HPDE6-E6E7 (cell line): ENCODE results near the gene MEAF6.
"Not testable (repeated sequence)": the region's sequence is repeated elsewhere in the genome, so short reads cannot be mapped to it uniquely, and the experiment has no call there.

Experiments used
- DNase-seq: peaks from one replicate; pipeline ENCODE4 v3.0.0; 2011; ENCODE audit warnings: missing footprints; ENCODE audit errors: extremely low spot score

MEAF6 gene

DNA sequence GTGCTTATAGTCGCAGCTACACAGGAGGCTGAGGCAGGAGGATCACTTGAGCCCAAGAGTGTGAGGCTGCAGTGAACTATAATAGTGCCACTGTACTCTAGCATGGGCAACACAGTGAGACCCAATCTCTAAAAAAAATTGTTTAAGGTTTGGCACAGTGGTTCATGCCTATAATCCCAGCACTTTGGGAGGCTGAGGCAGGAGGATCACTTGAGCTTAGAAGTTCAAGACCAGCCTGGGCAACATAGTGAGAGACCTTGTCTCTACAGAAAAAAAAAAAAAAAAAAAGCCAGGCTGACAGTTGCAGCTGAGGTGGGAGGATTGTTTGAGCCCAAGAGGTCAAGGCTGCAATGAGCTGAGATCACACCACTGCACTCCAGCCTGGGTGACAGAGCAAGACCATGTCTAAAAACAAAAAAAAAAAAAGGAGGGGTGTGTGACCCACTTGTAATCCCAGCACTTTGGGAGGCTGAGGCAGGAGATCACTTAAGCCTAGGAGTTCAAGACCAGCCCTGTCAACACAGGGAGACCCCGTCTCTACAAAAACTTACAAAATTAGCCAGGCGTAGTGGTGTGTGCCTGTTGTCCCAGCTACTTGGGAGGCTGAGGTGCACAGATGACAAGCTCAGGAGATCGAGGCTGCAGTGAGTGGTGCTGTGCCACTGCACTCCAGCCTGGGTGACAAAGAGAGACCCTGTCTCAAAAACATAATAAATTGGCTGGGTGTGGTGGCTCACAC is 18.0 kb upstream of the MEAF6 start:
- DNase-seq = not testable (repeated sequence)

DNA sequence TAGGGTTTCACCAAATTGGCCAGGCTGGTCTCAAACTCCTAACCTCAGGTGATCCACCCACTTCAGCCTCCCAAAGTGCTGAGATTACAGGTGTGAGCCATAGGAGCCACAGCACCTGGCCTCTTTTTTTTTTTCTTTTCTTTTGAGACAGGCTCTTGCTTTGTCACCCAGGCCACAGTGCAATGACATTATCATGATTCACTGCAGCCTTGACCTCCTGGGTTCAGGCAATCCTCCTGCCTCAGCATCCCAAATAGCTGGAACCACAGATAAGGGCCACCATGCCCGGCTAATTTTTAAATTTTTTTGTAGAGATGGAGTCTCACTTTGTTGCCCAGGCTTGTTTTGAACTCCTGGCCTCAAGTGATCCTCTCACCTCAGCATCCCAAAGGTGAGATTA is 15.3 kb upstream of the MEAF6 start:
- not testable (repeated sequence) for DNase-seq

DNA sequence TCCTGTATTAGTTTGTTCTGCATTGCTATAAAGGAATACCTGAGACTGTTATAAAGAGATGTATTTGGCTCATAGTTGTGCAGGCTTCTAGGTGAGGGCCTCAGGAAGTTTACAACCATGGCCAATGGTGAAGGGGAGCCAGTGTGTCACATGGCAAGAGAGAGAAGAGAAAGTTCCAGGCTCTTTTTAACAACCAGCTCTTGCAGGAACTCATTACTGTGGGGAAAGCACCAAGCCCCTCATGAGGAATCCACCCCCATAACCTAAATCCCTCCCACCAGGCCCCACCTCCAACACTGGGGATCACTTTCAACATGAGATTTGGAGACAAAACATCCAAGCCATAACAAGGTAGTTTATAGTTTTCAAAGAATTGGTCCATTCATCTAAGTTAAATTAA is 5.0 kb upstream of the MEAF6 start:
- DNase-seq = no peak

DNA sequence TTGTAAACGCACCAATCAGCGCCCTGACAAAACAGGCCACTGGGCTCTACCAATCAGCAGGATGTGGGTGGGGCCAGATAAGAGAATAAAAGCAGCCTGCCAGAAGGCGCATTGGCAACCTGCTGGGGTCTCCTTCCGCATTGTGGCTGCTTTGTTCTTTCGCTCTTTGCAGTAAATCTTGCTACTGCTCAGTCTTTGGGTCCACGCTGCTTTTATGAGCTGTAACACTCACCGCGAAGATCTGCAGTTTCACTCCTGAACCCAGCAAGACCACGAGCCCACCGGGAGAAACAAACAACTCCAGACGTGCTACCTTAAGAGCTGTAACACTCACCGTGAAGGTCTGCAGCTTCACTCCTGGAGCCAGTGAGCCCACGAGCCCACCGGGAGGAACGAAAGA is 4.4 kb upstream of the MEAF6 start:
- not testable (repeated sequence) for DNase-seq

DNA sequence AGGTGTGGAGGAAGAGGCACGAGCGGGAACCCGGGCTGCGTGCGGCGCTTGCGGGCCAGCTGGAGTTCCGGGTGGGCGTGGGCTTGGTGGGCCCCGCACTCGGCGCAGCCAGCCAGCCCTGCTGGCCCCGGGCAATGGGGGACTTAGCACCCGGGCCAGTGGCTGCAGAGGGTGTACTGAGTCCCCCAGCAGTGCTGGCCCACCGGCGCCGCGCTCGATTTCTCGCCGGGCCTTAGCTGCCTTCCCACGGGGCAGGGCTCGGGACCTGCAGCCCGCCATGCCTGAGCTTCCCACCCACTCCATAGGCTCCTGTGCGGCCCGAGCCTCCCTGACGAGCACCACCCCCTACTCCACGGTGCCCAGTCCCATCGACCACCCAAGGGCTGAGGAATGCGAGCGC is 3.7 kb upstream of the MEAF6 start:
- DNase-seq = not testable (repeated sequence)

DNA sequence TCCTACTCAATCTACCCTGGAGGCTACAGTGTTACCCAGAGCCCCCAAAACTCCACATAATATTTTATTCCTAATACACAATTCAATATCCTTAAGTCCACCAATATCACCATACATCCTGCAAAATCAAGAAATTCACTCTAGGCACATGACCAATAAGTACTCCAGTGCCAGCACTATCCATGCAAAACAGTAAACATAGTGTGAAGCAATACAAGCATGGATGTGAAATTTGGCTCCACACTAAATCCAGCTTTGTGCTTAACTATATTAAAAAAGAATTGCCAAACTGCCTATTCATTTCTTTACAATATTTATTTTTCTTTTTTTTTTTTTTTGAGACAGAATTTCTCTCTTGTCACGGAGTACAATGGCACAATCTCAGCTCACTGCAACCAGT is 3.0 kb upstream of the MEAF6 start:
- no peak for DNase-seq

DNA sequence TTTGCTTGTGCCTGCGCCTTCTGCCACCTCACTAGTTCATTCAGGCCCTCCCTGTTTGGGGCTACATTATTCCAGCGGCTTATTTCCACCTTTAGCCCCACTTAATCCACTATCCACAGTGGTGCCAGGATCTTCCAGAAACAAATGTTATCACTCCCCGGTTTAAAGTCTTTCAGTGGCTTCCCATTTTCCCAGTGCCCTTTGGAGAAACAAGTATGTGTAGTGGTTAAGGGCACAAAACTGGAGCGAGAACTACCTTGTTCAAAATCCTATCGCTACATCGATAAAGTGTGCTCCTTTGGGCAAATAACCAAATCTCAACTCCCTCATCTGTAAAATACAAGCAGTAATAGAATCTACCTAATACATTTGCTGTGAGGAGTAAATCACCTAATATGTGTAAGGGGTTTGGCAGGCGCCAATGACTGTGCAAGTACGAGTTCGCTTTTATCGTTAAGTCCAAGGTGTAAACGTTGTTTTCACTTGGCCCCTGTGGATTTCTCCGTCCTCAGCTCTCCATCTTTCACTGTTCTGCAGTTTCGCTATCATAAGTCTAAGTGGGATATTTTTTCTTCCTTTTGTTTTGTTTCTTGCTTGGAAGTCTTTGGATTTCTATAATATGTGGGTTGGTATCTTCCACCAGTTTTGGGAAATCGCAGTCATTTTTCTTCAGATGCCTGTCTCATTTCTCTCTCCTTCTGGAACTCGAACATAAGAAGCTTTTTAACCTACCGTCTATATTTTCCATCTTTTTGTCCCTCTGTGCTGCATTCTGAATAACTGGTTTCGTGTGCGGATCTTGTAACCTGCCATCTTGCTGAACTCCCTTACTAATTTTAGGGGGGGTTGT is 844 bp upstream of the MEAF6 start:
- DNase-seq = no peak

DNA sequence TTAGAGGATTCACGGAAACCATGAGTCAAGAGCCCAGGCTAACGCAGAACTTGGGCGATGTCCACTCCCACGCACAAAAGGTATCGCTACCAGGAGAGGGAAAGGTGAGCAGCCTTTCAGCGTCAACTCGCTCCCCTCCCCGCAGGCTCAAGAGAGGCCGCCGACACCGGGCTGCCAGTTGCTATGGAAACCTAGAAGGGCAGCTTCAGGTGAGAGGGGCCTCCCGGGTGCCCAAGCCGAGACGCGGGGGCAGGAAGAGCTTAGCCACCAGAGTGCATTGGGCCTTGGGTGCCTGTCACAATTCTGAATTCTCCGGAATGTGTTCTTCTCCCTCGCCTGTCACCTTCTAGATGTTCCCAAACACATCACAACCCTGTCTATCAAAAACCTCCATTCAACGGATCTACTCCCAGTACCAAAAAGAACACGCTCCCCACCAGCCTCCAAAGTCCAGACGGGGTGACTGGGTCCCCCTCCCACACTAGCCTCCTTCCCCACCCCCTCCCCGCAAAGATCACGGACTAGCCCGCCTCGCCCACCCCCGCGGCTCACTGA is 694 bp downstream of the MEAF6 start:
- no peak for DNase-seq

DNA sequence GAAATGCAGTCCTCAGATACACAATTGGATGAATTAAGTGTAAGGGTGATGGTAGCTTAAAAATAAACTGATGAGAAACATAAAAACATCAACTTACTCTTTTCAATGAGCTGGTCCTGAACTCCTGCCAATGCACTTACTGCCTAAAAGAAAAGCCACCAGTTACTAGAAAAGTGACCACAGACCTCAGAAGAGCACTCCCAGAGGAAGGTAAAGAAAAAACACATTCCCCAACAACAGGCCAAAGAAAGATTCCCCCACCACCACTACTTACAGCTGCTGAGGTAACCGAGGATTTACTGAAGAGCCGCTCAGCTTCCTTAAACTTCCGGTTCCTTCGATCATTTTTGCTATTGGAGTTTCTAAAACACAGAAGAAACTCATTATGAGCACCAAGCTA is 5.4 kb downstream of the MEAF6 start:
- no peak for DNase-seq

DNA sequence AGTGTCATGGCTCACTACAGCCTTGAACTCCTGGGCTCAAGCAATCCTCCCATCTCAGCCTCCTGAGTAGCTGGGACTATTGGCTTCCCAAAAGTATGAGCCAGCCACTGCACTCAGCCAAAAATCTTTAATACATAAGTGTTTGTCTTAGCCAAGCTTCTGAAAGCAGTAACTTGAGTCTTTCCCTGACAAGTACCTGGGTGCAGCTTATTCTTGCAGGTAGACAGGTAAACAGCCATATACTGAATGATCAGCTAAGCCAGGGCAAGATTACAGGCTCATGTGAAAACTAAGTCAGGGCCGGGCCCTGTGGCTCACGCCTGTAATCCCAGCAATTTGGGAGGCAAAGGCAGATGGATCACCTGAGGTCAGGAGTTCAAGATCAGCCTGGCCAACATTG is 7.8 kb downstream of the MEAF6 start:
- no peak for DNase-seq

DNA sequence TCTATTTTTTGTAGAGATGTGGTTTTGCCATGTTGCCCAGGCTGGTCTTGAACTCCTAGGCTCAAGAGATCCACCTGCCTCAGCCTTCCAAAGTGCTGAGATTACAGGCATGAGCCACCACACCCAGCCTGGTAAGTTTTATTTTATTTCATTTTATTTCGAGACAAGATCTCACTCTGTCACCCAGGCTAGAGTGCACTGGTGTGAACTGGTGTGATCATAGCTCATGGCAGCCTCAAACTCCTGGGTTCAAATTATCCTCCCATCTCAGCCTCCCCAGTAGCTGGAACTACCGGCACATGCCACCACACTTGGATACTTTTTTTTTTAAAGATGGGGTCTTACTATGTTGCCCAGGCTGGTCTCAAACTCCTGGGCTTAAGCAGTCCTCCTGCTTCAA is 11.8 kb downstream of the MEAF6 start:
- DNase-seq = not testable (repeated sequence)

DNA sequence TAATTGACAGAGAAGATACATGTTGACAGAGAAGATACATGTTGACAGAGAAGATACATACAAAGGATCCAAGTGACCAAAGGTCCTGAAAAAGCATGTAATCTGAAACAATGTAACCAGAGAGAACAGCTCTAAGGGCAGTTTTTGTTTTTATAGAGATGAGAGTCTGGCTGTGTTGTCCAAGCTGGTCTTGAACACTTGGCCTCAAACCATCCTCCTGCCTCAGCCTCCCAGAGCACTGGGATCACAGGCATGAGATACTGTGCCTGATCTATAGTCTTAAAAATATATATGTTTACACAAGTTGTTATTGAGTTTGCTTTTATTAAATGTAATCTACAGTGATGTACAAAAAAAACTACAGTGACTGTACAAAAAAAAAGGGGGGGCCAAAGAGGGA is 12.5 kb downstream of the MEAF6 start:
- no peak for DNase-seq

DNA sequence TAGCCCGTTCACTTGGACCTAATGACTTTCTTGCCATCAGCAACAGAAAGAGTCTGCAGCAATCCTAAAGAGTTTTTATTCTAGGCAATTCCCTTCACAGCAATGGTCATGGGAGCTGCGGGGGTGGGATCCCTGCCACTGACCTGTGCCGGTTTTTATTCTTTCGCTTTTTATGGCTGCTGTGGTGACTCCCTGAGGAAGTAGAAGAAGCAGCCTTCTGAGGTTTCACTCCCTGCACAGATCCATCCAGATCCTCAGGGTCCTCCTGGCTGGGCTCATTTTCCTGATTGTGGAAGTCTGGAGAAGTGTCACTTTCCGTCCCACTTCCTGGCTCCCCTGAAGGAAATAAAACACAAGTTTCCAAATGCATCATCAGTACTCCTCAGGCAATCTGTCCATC is 12.9 kb downstream of the MEAF6 start:
- DNase-seq = no peak

DNA sequence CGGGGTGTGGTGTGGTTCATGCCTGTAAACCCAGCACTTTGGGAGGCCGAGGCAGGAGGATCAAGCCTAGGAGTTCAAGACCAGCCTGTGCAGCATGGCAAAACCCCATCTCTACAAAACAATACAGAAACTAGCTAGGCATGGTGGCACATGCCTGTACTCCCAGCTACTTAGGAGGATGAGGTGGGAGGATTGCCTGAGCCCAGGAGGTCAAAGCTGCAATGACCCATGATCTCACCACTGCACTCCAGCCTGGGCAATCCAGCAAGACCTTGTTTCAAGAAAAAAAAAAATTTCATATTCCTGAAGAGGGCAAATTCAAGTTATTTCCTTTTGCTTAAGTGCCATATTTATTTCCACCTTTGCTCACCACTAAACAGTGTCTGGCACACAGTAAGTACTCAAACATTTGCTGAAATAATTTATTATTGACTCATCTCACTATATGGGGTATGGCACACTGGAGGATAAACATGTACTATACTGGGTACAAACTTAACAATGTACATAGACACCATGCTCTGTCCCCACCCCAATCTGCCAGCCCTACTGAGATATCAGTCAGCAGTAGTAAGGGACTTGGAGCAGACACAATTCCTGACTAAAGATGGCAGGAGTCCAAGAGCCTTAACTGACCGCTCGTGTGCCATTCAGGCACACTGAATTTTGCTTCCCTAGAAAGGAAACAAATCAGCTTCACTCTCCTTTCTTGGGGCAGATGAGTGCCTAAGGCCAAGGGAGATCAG is 15.5 kb downstream of the MEAF6 start:
- no peak for DNase-seq

DNA sequence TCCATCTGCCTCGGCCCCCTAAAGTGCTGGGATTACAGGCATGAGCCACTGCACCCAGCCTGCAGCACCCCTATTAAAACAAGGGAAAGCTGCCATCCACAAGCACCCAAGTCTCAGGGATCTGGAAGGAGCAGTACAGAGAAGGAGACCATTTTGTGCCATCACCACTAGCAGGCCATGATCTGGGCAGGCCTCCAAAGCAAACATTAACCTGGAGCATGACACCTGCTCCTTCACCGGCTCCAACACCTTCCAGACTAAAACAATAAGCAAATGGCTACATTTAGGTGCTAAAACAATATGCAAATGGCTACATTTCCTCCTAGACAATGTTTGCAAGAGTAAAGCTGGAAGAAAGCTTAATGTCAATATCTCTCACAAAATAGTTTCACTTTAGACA is 16.7 kb downstream of the MEAF6 start:
- DNase-seq = no peak

DNA sequence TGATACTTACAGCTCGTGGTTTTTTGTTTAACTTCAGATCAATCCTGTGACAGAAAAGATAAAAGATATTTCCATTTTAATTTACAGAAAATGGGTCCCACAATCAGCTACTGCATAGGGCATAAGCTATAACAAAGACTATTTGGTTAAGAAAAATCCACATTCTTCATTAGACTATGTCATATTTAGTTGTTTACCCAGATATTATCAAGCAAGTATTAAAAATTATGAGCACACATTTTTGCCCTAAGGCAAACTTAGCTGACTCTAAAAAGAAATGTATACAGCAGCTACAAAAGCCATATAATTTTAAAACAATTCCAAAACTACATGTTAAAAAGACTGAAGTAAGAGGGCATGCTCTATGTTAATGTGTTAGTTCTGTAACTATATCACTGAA is 18.7 kb downstream of the MEAF6 start:
- no peak for DNase-seq

DNA sequence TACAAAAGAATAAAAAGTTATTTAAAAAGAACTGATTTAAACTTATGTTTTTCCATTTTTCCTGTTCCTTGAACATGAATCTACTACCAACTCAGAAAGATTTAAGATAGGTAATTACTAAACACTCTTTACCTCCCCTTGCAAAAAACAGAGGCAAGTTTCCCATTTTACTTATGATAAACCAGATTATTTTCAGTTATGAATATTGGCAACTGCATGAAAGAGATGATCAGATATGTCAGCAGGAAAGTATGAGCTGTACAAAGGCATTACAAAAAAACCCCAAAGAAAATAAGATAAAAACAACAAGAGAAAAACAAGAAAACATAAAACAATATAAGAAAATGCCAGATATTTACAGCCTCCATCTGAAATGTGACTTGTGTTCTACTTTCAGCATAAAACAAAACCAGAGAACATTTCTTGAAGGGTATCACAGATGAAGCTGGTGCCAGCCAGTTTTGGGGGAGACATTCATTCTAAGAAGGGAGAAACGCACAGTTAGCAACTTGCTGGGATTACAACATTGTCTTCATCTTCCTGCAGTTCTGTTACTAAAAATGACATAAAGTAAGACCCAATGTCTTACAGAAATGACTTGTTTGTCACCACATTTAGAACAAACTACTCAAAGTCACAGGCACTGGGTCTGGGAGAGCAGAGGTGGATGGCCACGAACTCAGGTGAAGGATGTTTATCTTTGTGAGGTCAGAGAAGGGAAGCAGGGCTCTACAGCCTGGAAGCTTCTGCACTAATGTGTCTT is 21.0 kb downstream of the MEAF6 start:
- DNase-seq = no peak

DNA sequence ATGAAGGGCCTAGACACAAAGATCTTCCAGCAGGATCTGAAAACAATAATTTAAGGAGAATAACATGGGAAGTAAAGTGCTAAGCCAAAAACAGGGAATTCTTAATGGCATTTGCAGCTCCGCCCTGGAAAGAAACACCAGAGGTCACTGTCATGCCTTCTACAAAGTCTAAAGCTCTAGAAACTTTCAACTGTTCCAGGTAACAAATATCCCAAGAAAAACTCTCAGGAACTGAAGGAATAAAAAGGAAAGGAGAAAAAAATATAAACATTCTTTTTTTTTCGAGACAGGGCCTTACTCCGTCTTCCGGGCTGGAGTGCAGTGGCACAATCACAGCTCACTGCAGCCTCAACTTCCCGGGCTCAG is 27.0 kb downstream of the MEAF6 start:
- DNase-seq = no peak

DNA sequence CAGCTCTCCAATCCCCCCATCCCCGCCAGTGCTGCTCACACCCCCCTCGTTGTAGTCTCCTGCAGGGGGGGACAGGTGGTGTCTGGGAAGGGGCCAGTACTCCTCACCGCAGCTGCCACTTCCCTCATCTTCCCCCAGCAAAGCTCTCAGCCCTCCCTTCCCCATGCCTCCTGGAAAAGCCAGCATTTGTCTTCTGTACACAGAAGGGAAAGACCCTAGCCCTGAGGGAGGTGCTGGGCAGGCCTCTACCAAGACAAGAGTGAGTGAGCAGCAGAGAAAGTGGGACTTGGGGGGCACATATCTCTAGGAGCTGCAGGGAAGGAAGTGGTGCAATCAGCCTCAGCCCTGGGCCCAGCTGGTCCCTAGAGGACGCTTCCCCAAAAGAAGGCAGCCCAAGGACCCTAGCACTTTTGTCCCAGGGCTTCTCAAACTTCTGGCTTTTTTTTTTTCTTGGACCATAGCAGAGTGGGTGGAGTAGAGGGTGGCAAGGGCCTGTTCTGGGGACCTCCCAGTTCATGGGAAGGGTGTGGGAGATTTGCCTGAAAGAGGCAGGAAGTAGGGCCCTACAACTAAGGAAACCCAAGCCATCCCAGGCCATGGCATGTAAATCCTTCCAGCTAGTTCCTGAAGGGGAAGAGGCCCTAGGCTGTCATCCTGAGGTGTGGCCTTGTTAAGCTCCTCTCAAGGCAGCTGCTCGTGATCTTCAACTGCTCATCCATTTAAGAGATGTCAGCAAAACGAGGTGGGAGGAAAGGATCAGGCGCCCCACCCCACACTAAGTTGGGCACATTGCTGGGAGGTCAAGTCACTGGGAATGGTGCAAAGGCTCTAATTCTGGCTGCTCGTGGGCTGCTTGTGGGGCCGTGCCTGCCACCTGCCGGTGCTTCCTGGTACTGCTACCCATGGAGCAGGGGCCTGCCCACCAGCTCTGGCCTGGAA is 27.6 kb downstream of the MEAF6 start:
- DNase-seq = no peak

DNA sequence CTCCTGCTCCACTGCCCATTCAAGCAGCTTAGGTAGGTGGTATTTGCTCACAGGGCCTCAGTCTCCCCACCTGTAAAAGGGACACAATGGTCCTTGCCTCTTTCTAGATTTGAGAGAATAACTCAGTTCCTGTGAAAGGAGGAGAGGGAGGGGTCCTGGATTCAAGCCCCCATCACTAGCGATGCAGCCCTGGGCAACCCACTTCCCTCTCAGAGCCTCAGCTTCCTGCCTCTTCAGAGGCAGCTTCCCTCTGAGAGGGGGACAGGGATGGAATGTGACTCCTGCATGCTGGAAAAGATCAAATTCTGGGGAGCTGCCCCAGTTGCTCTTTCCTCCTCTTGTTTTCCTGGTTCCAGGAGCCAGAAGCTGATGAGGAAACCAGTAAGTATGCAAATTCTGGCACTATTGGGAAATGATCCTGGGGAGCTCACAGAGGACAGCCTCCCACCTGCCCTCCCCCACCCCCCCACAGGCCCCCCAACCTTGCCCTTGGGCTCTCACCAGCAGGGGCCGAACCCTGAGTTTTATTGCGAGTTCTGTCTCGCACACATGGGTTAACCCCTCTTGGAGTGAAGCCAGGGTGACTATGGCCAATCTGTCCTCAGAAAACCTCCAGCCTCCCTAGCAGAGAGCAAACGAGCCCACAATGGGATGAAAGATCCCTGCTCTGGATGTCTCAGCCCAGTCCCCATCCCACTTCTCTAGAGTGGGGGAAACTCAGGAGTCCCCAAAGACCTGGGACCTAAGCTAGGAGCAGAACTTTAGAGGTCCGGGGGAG is 28.5 kb downstream of the MEAF6 start:
- no peak for DNase-seq
